SIG-M5 treated with dmso at 0.1 percent for 504 hours (cell line): ENCODE measurements around the gene ZNF605.
"Not testable (repeated sequence)": the region's sequence is repeated elsewhere in the genome, so short reads cannot be mapped to it uniquely, and the experiment has no call there.

ENCODE experiments used
- DNase-seq: peaks from one replicate; lab custom pipeline; 2025; ENCODE audit not compliant: unreplicated experiment; lab: John Stamatoyannopoulos, UW

ZNF605 gene

DNA sequence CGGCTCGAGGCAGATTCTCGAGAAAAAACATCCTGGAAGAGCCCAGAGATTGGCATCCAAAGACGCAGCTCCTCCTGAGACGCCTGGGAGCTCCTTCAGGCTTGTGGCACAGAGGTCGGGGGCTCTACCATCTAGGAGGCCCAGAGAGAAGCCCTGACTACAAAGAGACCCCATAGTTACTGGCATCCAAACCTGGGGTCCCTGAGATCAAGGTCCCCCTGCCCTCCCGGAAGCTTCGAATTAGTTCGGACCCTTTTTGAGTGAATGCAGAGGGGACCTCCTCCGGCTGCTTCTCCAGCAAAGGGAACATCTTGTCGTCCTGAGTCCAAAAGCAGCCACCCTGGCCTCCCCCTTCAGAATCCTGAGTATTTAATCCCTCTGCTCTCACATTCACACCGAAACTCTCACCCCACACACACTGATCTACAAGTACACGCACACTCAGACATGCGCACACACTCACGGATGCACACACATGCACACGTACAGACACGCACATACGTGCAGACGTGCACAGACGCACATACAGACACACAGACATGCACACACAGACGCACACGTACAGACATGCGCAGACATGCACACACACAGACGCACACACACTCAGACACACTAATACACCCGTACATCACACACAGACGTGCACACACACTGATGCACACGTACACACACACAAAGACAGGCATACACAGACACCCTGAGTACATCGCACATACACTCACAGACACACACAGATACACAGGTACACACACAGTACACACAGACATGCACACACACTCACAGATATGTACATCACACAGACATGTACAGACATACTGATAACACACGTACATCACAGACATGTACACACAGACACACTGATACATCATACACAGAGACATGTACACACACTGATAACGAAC lies 5.9 kb downstream of the ZNF605 start:
- DNase-seq: no peak

DNA sequence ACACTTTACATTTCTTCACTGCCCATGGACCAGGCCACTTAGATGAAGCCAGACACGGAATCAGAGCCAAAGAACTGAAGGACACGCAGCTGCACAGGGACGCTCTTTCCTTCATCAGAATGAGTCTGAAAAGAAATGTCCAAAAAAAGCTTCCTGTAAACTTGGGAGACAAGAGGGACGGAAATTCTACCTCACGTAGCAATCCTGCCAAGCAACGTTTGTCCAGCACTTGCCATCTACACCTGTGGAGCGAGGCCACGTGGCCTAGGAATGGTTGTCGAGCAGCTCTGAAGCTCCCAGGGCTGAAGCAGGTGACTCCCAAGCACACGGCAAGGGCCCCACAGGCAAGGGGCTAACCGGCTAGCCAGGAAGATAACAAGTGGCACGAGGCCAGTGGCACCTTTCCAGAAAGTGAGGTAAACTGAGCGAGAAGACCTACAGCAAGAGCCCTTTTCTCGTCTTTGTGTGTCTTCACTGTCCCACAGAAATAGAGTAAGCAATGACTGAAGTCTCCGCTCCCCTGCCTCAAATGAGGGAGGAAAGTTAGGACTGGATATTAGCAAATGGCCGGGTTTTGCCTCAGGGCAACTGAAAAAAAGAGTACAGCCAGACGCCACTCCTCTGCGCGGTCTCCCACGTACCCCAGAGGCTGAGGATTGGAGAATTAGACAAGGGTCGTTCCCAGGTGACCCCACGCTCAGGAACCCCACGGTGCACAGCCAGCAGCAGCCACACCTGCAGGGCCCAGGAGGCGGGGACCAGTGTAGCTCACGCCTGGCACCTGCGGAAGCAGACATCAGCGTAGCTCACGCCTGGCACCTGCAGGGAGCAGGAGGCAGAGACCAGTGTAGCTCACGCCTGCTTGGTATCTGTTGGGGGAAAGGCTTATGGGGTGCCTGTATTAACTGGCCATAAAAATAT lies 7.7 kb downstream of the ZNF605 start:
- no peak for DNase-seq

DNA sequence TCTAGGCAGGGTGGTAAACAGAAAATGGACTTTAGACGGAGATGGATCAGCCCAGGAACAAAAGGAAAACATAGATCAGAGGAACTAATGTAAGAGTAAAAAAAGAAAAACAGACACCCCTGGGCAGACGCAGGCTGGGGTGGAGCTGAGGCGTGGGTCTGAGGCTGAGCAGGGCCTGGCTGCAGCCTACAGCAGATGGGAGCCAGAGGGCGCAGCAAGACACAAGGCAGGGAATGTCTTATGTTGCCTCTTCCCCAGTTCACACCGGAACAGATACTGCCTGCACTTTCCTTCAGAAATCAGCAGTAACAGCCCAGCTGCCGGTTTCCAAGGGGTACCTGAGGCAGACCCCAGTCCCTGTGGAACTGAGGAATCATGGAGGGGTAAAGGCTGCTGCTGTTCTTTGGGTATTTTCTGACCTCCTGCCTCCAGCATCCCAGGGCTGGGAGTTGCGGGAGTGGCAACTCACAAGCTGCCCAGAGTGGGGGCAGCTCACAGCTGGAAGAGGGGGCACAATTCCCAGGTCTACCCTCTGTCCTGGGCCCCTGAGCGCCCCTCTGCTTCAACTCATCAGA lies 9.8 kb downstream of the ZNF605 start:
- no peak for DNase-seq

DNA sequence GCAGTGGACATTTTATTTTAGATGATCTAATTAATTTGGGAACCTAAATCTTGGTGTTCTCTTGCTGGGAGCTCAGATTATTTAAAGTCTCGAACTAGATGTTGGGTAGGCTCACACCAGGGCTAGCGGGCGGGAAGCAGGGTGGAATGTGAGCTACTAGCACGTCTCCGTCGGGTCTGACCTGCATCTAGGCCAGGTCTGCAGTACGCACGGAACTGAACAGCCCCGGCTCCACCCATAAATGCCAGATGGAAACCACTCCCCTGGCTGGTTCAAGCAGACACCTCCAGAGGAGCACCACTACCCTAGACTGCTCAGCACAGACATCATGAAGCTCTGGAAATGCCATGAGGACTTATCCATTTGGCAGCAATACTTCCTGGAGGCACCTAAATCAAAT lies 10.3 kb downstream of the ZNF605 start:
- no peak for DNase-seq

DNA sequence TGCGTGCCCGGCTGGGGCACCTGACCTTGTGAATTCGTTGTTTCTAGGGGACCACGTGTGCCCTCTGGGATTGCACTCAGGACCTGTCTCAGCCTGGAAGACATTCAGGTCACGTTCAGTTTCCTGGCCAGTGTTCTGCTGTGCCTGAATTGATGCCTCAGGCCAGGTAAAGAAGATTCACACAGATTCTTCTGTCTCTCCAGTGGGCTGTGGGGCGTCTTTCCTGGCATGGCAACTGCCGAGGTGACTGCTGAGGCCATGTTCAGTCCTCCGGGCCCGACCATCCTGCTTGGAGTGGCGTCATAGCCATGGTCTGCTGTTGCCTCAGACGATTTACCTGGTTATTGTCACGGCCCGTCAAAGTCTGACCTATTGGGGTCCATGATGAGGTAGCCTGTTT lies 13.5 kb downstream of the ZNF605 start:
- no peak for DNase-seq

DNA sequence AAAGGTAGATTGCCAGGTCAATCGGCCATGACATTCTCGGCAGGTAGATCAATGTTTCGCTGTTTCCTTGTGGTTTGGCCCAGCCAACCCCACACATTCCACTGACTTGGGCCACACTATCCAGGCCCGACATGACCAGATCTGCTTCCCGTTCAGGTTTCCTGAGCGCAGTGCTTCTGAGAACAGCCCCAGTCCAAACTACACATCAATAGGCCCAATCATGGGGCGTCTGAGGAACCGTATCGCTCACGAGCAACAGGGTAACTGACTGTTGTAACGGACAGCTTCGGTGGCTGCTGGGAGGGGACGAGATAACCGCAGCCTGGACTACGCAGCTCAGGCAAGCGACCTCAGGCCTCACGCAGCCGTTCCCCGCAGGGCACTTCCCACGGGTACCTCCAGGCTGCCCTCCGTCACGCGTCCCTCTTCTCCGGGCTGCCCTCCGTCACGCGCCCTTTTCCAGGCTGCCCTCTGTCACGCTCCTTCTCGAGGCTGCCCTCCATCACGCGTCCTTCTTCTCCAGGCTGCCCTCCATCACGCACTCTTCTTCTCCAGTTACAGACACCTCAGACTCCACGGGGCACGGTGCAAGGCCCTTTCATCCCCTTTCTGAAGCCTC lies 14.7 kb downstream of the ZNF605 start:
- no peak for DNase-seq

DNA sequence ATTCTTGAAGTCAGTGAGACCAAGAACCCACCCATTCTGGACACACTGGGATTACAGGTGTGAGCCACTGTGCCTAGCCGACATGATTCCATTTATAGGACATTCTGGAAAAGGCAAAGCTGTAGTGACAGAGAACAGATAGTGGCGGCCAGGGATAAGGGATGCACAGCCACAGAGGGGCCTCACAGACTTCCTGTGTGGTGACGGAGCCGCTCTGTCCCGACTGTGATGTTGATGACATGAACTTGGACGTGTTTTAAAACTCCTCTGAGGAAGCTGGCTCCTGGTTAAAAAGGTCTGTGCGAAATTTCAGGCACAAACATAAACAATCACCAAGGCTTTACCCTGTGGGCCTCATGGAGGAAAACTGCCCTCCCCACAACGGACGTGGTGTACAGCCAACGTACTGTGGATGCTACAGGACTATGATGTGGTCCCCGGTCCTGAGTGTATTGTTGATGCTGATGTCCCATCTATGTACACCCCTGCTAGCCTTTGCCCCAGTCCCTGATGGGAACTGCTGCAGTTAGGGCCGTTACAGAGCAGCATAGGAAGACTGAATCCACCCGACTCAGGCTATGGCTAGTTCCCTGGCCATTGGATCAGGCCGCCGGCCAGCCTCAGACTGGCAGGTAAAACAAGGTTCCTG lies 15.9 kb downstream of the ZNF605 start:
- DNase-seq: no peak

DNA sequence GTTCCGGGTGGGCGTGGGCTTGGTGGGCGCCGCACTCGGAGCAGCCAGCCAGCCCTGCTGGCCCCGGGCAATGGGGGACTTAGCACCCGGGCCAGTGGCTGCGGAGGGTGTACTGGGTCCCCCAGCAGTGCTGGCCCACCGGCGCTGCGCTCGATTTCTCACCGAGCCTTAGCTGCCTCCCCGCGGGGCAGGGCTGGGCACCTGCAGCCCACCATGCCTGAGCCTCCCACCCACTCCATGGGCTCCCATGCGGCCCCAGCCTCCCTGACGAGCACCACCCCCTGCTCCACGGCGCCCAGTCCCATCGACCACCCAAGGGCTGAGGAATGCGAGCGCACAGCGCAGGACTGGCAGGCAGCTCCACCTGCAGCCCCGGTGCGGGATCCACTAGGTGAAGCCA lies 17.3 kb downstream of the ZNF605 start:
- DNase-seq: not testable (repeated sequence)

DNA sequence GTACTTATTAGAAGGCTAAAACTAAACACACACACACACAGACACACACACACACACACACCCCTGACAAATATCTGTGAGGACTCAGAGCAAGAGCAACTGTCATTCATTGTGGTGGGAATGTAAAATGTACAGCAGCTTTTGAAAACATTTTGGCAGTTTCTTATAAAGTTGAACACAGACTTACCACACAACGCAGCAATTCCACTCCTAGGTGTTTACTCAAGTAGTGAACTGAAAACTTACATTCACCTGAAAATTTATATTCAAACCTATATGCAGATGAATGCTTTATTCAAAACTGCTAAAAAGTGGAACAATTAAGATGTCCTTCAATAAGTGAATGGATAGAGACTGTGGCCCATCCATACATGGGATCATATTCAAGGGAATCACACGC lies 18.6 kb downstream of the ZNF605 start:
- DNase-seq: no peak

DNA sequence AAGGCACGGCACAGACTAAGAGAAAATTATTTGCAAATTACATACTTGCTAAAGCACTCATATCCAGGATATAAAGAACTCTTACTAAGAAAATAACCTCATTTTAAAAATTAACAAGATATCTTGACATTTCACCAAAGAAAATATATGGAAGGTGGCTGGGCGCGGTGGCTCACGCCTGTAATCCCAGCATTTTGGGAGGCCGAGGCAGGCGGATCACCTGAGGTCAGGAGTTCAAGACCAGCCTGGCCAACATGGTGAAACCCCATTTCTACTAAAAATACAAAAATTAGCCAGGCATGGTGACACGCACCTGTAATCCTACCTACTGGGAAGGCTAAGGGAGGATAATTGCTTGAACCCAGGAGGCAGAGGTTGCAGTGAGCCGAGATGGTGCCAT lies 19.2 kb downstream of the ZNF605 start:
- DNase-seq: not testable (repeated sequence)

DNA sequence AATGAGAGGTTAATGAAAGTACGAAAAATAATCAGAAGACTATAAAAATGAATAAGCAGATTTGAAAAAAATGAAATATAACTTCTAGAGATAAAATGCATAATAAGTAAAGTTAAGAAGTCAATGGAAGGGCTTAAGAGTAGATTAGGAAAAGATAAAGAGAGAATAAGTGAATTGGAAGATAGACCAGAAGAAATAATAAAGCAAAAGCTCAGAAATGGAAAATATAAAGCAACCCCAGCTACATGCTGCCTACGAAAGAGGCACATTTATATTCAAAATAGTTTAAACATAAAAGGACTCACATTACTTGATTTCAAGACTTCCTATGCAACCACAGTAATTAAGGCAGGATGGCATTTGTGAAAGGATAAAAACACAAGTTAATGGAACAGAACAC lies 19.9 kb downstream of the ZNF605 start:
- no peak for DNase-seq

DNA sequence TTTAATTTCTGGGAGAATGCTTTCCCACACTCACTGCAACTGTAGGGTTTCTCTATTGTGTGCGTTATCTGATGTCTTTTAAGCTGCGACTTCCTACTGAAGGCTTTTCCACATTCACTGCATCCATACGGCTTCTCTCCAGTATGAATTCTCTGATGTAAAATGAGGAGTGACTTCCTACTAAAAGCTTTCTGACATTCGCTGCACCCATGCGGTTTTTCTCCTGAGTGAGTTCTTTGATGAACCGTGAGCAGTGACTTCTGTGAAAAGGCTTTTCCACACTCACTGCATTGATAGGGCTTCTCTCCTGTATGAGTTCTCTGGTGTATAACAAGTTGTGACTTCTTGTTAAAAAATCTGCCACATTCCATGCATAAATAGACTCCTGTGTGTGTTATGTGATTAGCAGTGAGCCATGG lies 29.7 kb downstream of the ZNF605 start:
- no peak for DNase-seq

DNA sequence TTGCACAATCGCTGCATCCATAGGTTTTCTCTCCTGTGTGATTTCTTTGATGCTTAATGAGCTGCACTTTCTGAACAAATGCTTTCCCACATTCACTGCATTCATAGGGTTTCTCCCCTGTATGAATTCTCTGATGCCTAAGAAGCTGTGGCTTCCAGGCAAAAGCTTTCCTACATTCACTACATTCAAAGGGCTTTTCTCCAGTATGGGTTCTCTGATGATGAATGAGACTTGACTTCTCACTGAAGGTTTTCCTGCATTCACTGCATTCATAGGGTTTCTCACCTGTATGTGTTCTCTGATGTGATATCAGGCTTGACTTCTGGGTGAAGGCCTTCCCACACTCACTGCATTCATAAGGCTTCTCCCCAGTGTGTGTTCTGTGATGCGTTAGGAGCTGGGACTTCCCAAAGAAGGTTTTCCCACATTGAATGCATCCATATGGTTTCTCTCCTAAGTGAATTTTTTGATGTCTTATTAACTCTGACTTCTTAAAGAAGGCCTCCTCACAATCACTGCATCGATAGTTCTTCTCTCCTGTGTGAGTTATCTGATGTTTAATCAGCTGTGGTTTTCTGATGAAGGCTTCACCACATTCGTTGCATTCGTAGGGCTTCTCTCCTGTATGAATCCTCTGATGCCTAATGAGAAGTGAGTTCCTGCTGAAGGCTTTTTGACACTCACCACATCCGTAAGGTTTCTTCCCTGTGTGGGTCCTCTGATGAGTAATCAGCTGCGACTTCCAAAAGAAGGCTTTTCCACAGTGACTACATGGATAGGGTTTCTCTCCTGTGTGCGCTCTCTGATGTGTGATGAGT lies 30.3 kb downstream of the ZNF605 start:
- DNase-seq: no peak

DNA sequence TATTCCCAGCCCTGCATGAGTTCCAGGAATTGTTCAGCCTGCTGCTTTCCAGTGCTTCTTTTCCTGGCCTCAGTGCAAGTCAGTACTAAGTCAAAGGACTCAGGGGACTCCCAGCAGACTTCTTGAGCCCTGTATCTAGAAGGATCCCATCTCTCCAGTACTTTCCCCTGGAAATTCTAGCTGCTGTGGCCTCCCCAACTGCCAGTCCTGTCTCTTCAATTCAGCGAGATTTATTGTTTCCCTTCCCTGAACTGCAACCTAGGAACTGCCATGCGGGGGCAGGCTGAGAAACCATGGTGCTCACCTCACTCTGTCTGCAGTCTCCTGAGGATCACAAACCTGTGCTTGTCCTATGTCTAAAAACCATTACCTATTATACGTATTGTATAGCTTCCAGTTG lies 31.8 kb downstream of the ZNF605 start:
- DNase-seq: no peak

DNA sequence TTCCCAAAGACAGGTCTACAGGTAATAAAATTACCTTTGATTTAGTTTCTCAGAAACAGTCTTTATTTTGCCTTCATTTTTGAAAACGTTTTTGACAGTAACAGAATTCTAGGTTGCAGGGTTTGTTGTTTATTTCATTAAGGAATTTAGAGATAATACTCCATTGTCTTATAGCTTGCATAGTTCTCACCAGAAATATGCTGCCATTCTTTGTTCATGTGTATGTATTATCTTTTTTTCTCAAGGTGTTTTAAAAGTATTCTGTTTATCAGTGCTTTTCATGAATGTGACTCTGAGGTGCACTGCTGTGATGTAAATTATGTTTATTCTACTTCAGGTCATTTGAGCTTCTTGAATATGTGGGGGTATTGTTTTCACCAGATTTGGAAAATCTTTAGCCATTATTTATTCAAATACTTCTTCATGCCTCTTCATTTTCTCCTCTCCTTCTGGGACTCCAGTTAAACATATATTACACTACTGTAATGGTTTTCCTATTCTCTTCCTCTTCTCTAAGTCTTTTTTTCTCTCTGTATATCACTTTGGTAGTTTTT lies 32.7 kb downstream of the ZNF605 start:
- no peak for DNase-seq

DNA sequence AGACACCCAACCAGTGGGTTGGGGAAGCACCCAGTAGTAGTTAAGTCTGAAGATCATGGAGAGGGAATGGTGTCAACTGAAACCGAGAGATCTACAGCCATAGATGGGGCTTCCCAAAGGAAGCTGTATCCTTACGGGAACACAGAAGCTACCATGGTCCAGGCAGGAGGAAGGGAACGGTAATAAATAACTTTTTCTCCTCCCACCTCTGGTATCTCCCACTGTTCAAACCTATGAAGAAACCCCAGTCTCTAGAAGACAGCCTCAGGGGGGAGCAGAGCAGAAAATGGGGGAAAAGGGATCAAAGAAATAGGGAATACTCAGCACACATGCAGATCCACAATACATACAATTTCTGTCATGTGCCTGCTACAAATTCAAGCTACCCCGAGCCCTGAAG lies 33.4 kb downstream of the ZNF605 start:
- DNase-seq: no peak

DNA sequence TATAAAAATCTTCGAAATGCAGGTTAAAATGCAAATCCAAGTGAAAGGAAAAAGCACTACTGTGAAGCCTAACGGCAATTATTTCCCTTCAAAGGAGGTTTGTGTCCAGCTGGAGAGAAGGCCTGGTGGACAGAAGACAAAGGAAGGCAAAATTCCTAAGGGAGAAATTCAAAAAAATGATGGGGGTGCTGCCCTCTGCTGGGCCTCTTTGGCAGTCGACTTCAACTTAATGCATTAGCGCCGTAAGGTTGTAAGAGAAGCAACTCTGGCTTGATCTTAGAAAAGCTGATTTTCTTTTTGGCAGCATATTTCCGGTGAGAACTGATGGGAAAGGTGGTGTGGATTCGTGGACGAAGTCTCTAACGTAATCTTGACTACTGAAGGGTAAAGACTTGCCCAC lies 34.4 kb downstream of the ZNF605 start:
- DNase-seq: no peak

DNA sequence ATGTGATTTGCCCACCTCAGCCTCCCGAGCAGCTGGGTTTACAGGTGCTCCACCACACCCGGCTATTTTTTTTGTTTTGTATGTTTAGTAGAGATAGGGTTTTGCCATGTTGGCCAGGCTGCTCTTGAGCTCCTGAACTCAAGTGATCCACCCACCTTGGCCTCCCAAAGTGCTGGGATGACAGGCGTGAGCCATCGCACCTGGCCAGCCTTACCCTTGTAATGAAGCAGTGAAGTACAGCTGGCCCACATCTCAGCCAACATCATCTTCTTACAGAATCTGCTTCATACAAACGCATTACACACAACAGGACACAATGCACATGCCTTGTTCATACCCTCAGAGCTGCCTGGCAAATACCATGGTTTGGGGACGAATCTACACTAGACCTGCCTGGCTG lies 37.4 kb downstream of the ZNF605 start:
- DNase-seq: no peak

DNA sequence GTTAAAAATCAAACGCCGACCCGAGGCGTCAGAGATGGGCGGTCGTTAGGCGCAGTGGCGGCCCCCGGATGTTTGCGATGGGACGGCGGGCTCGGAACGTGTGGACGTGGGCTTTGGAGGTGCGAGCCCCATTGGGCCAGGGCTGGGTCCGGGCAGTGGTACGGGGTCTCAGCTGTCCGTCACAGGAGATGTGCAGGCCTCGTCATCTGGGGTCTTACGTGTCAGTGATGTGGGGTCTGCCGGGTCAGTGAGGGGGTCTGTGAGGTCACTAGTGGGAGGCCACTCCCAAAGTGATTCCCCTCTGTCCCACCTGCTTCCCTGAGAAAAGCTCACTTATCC lies 47.1 kb downstream of the ZNF605 start:
- no peak for DNase-seq
